ENCODE measurements around the gene SKI. TPM values are rescaled to one million over a fixed set of nuclear protein-coding genes. Genes with fewer than 3 reads are reported as not detected.

SKI gene
- total RNA-seq, 1 donor from 2014 or later: 132 TPM

GRCh38 chr1:2233468-2233867 is 5.3 kb downstream of the SKI start:
- Mint-ChIP-seq H3K4me3 (ENCODE audit: unreplicated experiment) (peak overlapping the region; percentile 73), H3K4me1 (ENCODE audit: unreplicated experiment) (peaks cover 71% of the 10 kb centered on the region)

GRCh38 chr1:2233997-2234761 is 6.1 kb downstream of the SKI start:
- DNase-seq (ENCODE audit: extremely low spot score, unreplicated experiment): peak; percentile 91
- H3K27ac Mint-ChIP-seq (ENCODE audit: unreplicated experiment): peak overlapping the region; percentile 96
- no peaks in the 10 kb centered on the region for H3K27me3 Mint-ChIP-seq (ENCODE audit: unreplicated experiment)
- no peaks in the 10 kb centered on the region for H3K9me3 Mint-ChIP-seq (ENCODE audit: unreplicated experiment)
- H3K4me3 Mint-ChIP-seq (ENCODE audit: unreplicated experiment): peak overlapping the region; percentile 73
- no peak for TF ChIP-seq CTCF (IDR thresholded peaks at IDR 0.05)
- peaks cover 75% of the 10 kb centered on the region for H3K4me1 Mint-ChIP-seq (ENCODE audit: unreplicated experiment)
- H3K36me3 Mint-ChIP-seq (ENCODE audit: unreplicated experiment): peaks cover 12% of the 10 kb centered on the region

More at GRCh38 chr1:2233468-2233867, 5.3 kb downstream of the SKI start:
- no peak for DNase-seq (ENCODE audit: extremely low spot score, unreplicated experiment)
- peaks cover 14% of the 10 kb centered on the region for H3K36me3 Mint-ChIP-seq (ENCODE audit: unreplicated experiment)
- H3K9me3 Mint-ChIP-seq (ENCODE audit: unreplicated experiment): no peaks in the 10 kb centered on the region
- no peaks in the 10 kb centered on the region for H3K27me3 Mint-ChIP-seq (ENCODE audit: unreplicated experiment)
- H3K27ac Mint-ChIP-seq (ENCODE audit: unreplicated experiment): peak overlapping the region; percentile 96
- no peak for TF ChIP-seq CTCF (IDR thresholded peaks at IDR 0.05)

- peak overlapping the region; percentile 96 for H3K27ac Mint-ChIP-seq (ENCODE audit: unreplicated experiment)
- peaks cover 7% of the 10 kb centered on the region for H3K36me3 Mint-ChIP-seq (ENCODE audit: unreplicated experiment)
- no peaks in the 10 kb centered on the region for H3K9me3 Mint-ChIP-seq (ENCODE audit: unreplicated experiment)
- H3K4me1 Mint-ChIP-seq (ENCODE audit: unreplicated experiment): peaks cover 81% of the 10 kb centered on the region
- no peaks in the 10 kb centered on the region for H3K27me3 Mint-ChIP-seq (ENCODE audit: unreplicated experiment)
- peak overlapping the region; percentile 73 for H3K4me3 Mint-ChIP-seq (ENCODE audit: unreplicated experiment)
- no peak for TF ChIP-seq CTCF (IDR thresholded peaks at IDR 0.05)
- DNase-seq (ENCODE audit: extremely low spot score, unreplicated experiment): no peak
Measured at GRCh38 chr1:2234762-2235113, 6.6 kb downstream of the SKI start.

- Mint-ChIP-seq H3K27ac (ENCODE audit: unreplicated experiment) (peak overlapping the region; percentile 96), H3K27me3 (ENCODE audit: unreplicated experiment) (no peaks in the 10 kb centered on the region), H3K4me1 (ENCODE audit: unreplicated experiment) (peaks cover 87% of the 10 kb centered on the region), H3K4me3 (ENCODE audit: unreplicated experiment) (peak overlapping the region; percentile 47), H3K9me3 (ENCODE audit: unreplicated experiment) (no peaks in the 10 kb centered on the region), H3K36me3 (ENCODE audit: unreplicated experiment) (peaks cover 6% of the 10 kb centered on the region)
- DNase-seq (ENCODE audit: extremely low spot score, unreplicated experiment): no peak
- TF ChIP-seq CTCF (IDR thresholded peaks at IDR 0.05): no peak
Measured at GRCh38 chr1:2235300-2235998, 7.3 kb downstream of the SKI start.

Measured in osteocyte (in vitro differentiated cells).